ENCODE measurements around the gene GRM7.

DNA sequence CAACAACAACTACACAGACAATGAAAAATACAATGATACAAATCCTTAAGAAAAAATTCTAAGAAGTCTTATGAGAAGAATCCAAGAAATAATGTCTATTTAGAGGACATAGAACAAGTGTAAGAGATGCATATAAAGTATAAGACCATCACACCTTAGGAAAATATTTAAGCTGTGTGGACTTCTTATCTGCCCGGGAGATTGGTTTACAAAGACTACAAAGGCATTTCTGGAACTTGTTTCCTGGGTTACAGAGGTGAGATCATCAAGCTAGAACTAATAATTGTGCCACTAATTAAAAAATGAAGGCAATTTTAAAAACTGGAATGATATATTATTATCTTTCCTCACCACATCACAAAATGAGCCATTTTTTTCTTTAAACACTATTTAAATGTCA, 507.1 kb downstream of the GRM7 start:
- TF ChIP-seq, protein P1, sequence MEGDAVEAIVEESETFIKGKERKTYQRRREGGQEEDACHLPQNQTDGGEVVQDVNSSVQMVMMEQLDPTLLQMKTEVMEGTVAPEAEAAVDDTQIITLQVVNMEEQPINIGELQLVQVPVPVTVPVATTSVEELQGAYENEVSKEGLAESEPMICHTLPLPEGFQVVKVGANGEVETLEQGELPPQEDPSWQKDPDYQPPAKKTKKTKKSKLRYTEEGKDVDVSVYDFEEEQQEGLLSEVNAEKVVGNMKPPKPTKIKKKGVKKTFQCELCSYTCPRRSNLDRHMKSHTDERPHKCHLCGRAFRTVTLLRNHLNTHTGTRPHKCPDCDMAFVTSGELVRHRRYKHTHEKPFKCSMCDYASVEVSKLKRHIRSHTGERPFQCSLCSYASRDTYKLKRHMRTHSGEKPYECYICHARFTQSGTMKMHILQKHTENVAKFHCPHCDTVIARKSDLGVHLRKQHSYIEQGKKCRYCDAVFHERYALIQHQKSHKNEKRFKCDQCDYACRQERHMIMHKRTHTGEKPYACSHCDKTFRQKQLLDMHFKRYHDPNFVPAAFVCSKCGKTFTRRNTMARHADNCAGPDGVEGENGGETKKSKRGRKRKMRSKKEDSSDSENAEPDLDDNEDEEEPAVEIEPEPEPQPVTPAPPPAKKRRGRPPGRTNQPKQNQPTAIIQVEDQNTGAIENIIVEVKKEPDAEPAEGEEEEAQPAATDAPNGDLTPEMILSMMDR (IDR thresholded peaks at IDR 0.05 in 4 of 5, conservative IDR thresholded peaks at IDR 0.05 in 1 of 5) = no peak
- no peak for TF ChIP-seq POLR2A (IDR thresholded peaks at IDR 0.05)

Data from gastrocnemius medialis (tissue), 4 donors.